Liver (tissue), 9 donors: ENCODE results near the gene KCTD19. TPM values are rescaled to one million over a fixed set of nuclear protein-coding genes. Genes with fewer than 3 reads are reported as not detected.

Experiments used
- DNase-seq: peaks from one replicate; pipeline ENCODE4 v3.0.0-alpha.2; 2017; ENCODE audit warnings: low spot score
- H3K27ac ChIP-seq, 2 donors: one replicate each; pipeline ENCODE4 v1.7.0; 2013; ENCODE audit warnings: inconsistent platforms in 2 of 2, low read length in 2 of 2, control low read depth in 1 of 2, low read depth in 1 of 2, mild to moderate bottlenecking in 1 of 2
- H3K27me3 ChIP-seq, 4 donors: one replicate each; pipeline versions ENCODE4 v1.6.1 to v1.7.0; 2013; ENCODE audit warnings: low read length in 3 of 4, inconsistent platforms in 1 of 4, mild to moderate bottlenecking in 1 of 4, moderate library complexity in 1 of 4; ENCODE audit not compliant: control insufficient read depth in 4 of 4, insufficient read depth in 4 of 4
- H3K36me3 ChIP-seq, 4 donors: one replicate each; pipeline versions ENCODE4 v1.6.1 to v1.7.0; 2013; ENCODE audit warnings: low read length in 3 of 4, mild to moderate bottlenecking in 3 of 4, low read depth in 1 of 4, moderate library complexity in 1 of 4; ENCODE audit not compliant: control insufficient read depth in 4 of 4, insufficient read depth in 3 of 4
- H3K4me1 ChIP-seq, 4 donors: one replicate each; pipeline versions ENCODE4 v1.6.1 to v1.7.0; 2013; ENCODE audit warnings: low read length in 3 of 4, mild to moderate bottlenecking in 3 of 4, moderate library complexity in 1 of 4; ENCODE audit not compliant: control insufficient read depth in 4 of 4, insufficient read depth in 4 of 4
- H3K4me3 ChIP-seq, 3 donors: one replicate each; pipeline versions ENCODE4 v1.6.1 to v1.7.0; 2013; ENCODE audit warnings: low read length in 3 of 3, control low read depth in 1 of 3, low read depth in 1 of 3, mild to moderate bottlenecking in 1 of 3
- H3K9ac ChIP-seq, 2 donors: one replicate each; pipeline ENCODE4 v1.7.0; 2013; ENCODE audit warnings: low read length in 2 of 2, mild to moderate bottlenecking in 2 of 2, moderate library complexity in 2 of 2, control low read depth in 1 of 2, low read depth in 1 of 2
- H3K9me3 ChIP-seq, 4 donors: one replicate each; pipeline versions ENCODE4 v1.6.1 to v1.7.0; 2013; ENCODE audit warnings: low read length in 3 of 4; ENCODE audit not compliant: control insufficient read depth in 4 of 4
- ATF3 ChIP-seq: IDR thresholded peaks from 2 replicates; pipeline ENCODE4 v1.6.1; 2016; ENCODE audit warnings: antibody characterized with exemption
- CTCF ChIP-seq: fragments of 150-350 bp; IDR thresholded peaks from 2 replicates; pipeline ENCODE4 v1.5.1; 2017; ENCODE audit warnings: improper control_type of control experiment, low read depth, low read length; ENCODE audit not compliant: missing input control
- EGR1 ChIP-seq, 2 donors: IDR thresholded peaks; 2 replicates each; pipeline ENCODE4 v1.6.1; 2016 to 2018; ENCODE audit warnings: antibody characterized with exemption in 2 of 2, low read depth in 2 of 2
- FOXA1 ChIP-seq: IDR thresholded peaks from 2 replicates; pipeline ENCODE4 v1.6.1; 2016; ENCODE audit warnings: antibody characterized with exemption
- FOXA2 ChIP-seq: IDR thresholded peaks from 2 replicates; pipeline ENCODE4 v1.6.1; 2016; ENCODE audit warnings: antibody characterized with exemption
- GABPA ChIP-seq, 2 donors: IDR thresholded peaks in 1 of 2; conservative IDR thresholded peaks in 1 of 2; 2 replicates each; pipeline ENCODE4 v1.6.1; 2016; ENCODE audit warnings: antibody characterized with exemption in 2 of 2, mild to moderate bottlenecking in 1 of 2, moderate library complexity in 1 of 2
- HNF4A ChIP-seq, 2 donors: conservative IDR thresholded peaks; 2 replicates each; pipeline ENCODE4 v1.6.1; 2016; ENCODE audit warnings: antibody characterized with exemption in 2 of 2, mild to moderate bottlenecking in 2 of 2
- HNF4G ChIP-seq: IDR thresholded peaks from 2 replicates; pipeline ENCODE4 v1.6.1; 2016; ENCODE audit warnings: antibody characterized with exemption
- JUND ChIP-seq, 2 donors: IDR thresholded peaks; 2 replicates each; pipeline ENCODE4 v1.6.1; 2016; ENCODE audit warnings: antibody characterized with exemption in 2 of 2
- MAX ChIP-seq: IDR thresholded peaks from 2 replicates; pipeline ENCODE4 v1.6.1; 2016; ENCODE audit warnings: antibody characterized with exemption
- NR2F2 ChIP-seq: IDR thresholded peaks from 2 replicates; pipeline ENCODE4 v1.6.1; 2016; ENCODE audit warnings: antibody characterized with exemption
- RAD21 ChIP-seq, 2 donors: IDR thresholded peaks; 2 replicates each; pipeline ENCODE4 v1.6.1; 2016; ENCODE audit warnings: antibody characterized with exemption in 2 of 2, mild to moderate bottlenecking in 2 of 2
- REST ChIP-seq: IDR thresholded peaks from 2 replicates; pipeline ENCODE4 v1.6.1; 2016; ENCODE audit warnings: antibody characterized with exemption, mild to moderate bottlenecking
- RXRA ChIP-seq, 2 donors: IDR thresholded peaks; 2 replicates each; pipeline ENCODE4 v1.6.1; 2017 to 2018; ENCODE audit warnings: antibody characterized with exemption in 2 of 2, mild to moderate bottlenecking in 1 of 2
- SP1 ChIP-seq: IDR thresholded peaks from 2 replicates; pipeline ENCODE4 v1.6.1; 2018; ENCODE audit warnings: antibody characterized with exemption, mild to moderate bottlenecking
- TAF1 ChIP-seq: conservative IDR thresholded peaks from 2 replicates; pipeline ENCODE4 v1.6.1; 2016; ENCODE audit warnings: antibody characterized with exemption, mild to moderate bottlenecking
- YY1 ChIP-seq: IDR thresholded peaks from 2 replicates; pipeline ENCODE4 v1.6.1; 2016; ENCODE audit warnings: antibody characterized with exemption, mild to moderate bottlenecking
- ZBTB33 ChIP-seq: IDR thresholded peaks from 2 replicates; pipeline ENCODE4 v1.6.1; 2016; ENCODE audit warnings: antibody characterized with exemption
- WGBS: extraction: QIAGEN DNeasy Blood & Tissue Kit; methylation state at CpG from one replicate; pipeline ENCODE4 v1.1.7; 2013; 5-methylcytosine and 5-hydroxymethylcytosine counted together
- polyA plus RNA-seq, 2 donors: library from polyadenylated mRNA; stranded (reverse) in 1 of 2; unstranded in 1 of 2; fragments of 200-250 nt in 1 of 2; fragments of >200 nt in 1 of 2; fragmentation: Nextera tagmentation in 1 of 2; extraction: Ambion mirVana in 1 of 2; gene quantifications; one replicate each; pipeline versions ENCODE4 v1.2.1 to v1.2.3, GENCODE V29; 2013 to 2015
- total RNA-seq, 2 donors: library from RNA; depleted of rRNA; stranded (reverse); fragments of >200 nt; gene quantifications; one replicate each; pipeline ENCODE4 v1.2.3, GENCODE V29; 2014
- donor health status: healthy.
- donor health status: healthy.
- donor health status: healthy.
- donor health status: healthy.
- donor health status: healthy.

The KCTD19 gene
- total and polyA plus RNA-seq, 4 donors, result 0.28 TPM; not detected in 3

GRCh38 chr16:67258161-67258835 lies 68.2 kb downstream of the KCTD19 start:
- no peaks in the 10 kb centered on the region for H3K9me3 ChIP-seq
- no peak overlapping the region for H3K27ac ChIP-seq
- no peaks in the 10 kb centered on the region for H3K27me3 ChIP-seq
- no peak overlapping the region for H3K4me3 ChIP-seq
- no peaks in the 10 kb centered on the region for H3K36me3 ChIP-seq
- no peak for DNase-seq
- no peak overlapping the region for H3K9ac ChIP-seq
- WGBS, result 84% methylated on average over 11 of the region's 11 CpGs
- TF ChIP-seq FOXA1, result no peak
- TF ChIP-seq REST, result no peak
- no peak for TF ChIP-seq TAF1
- TF ChIP-seq CTCF, result no peak
- TF ChIP-seq FOXA2, result no peak
- no peaks in the 10 kb centered on the region for H3K4me1 ChIP-seq

GRCh38 chr16:67257486-67258160 lies 68.9 kb downstream of the KCTD19 start:
- H3K27ac ChIP-seq, result no peak overlapping the region

More at GRCh38 chr16:67257486-67258160, 68.9 kb downstream of the KCTD19 start:
- Histone ChIP-seq H3K27me3 (no peaks in the 10 kb centered on the region), H3K9ac (no peak overlapping the region), H3K4me3 (no peak overlapping the region), H3K9me3 (no peaks in the 10 kb centered on the region), H3K4me1 (no peaks in the 10 kb centered on the region), H3K36me3 (no peaks in the 10 kb centered on the region)
- DNase-seq, result no peak
- 84% methylated on average over 4 of the region's 4 CpGs for WGBS
- TF ChIP-seq ZBTB33, result no peak
- no peak for TF ChIP-seq RXRA (IDR thresholded peaks at IDR 0.05)
- TF ChIP-seq GABPA (IDR thresholded peaks at IDR 0.05 in 1 of 2, conservative IDR thresholded peaks at IDR 0.05 in 1 of 2), result no peak
- TF ChIP-seq SP1, result no peak
- no peak for TF ChIP-seq HNF4G
- no peak for TF ChIP-seq ATF3
- TF ChIP-seq FOXA2, result no peak
- TF ChIP-seq EGR1 (IDR thresholded peaks at IDR 0.05; ENCODE audit: low read depth in 2 of 2), result no peak
- no peak for TF ChIP-seq RAD21 (IDR thresholded peaks at IDR 0.05)
- TF ChIP-seq HNF4A (conservative IDR thresholded peaks at IDR 0.05), result no peak
- TF ChIP-seq FOXA1, result no peak
- no peak for TF ChIP-seq JUND (IDR thresholded peaks at IDR 0.05)
- TF ChIP-seq NR2F2, result no peak
- TF ChIP-seq MAX, result no peak
- TF ChIP-seq YY1, result no peak
- no peak for TF ChIP-seq CTCF
